ENCODE data around the gene ZBTB21. TPM values are rescaled to one million over a fixed set of nuclear protein-coding genes. Genes with fewer than 3 reads are reported as not detected.
"Not testable (repeated sequence)": the region's sequence is repeated elsewhere in the genome, so short reads cannot be mapped to it uniquely, and the experiment has no call there.

The ZBTB21 gene
- total RNA-seq, 1 experiment from 2014 or later, result 11.4 TPM

- not testable (repeated sequence) for H3K27me3 ChIP-seq (replicated peaks); H3K36me3 ChIP-seq; DNase-seq (ENCODE audit: low read depth in 1 of 2, low spot score in 2 of 2); H3K27ac ChIP-seq; H3K4me3 ChIP-seq; H3K9me3 ChIP-seq (replicated peaks)
- peaks cover 56% of the 10 kb centered on the region for H3K4me1 ChIP-seq (replicated peaks)
These were observed 50.5 kb downstream of the ZBTB21 start for GRCh38 chr21:41959697-41960096.

GRCh38 chr21:41958886-41959563 is 51.1 kb downstream of the ZBTB21 start:
- peak overlapping the region; percentile 77 for H3K27ac ChIP-seq
- H3K4me3 ChIP-seq, result no peak overlapping the region
- no peaks in the 10 kb centered on the region for H3K9me3 ChIP-seq (replicated peaks)
- peak; percentile 75 to 89 for DNase-seq (ENCODE audit: low read depth in 1 of 2, low spot score in 2 of 2)
- H3K4me1 ChIP-seq (replicated peaks), result peaks cover 63% of the 10 kb centered on the region
- H3K36me3 ChIP-seq, result no peaks in the 10 kb centered on the region
- H3K27me3 ChIP-seq (replicated peaks), result no peaks in the 10 kb centered on the region

GRCh38 chr21:41957991-41958766 is 52.0 kb downstream of the ZBTB21 start:
- DNase-seq (ENCODE audit: low read depth in 1 of 2, low spot score in 2 of 2), result peak; percentile 77 to 84
- Histone ChIP-seq H3K27ac (peak overlapping the region; percentile 77), H3K27me3 (replicated peaks) (no peaks in the 10 kb centered on the region)

GRCh38 chr21:41956926-41957729 is 53.0 kb downstream of the ZBTB21 start:
- H3K4me3 ChIP-seq, result no peak overlapping the region
- H3K27ac ChIP-seq, result peak overlapping the region; percentile 77
- 0 out of 2 replicates have a peak, but pooled peaks cover 3% of the 10 kb centered on the region for H3K9me3 ChIP-seq (replicated peaks)
- peak in 1 of 2 experiments; percentile 64 for DNase-seq (ENCODE audit: low read depth in 1 of 2, low spot score in 2 of 2)
- H3K36me3 ChIP-seq, result peaks cover 6% of the 10 kb centered on the region
- no peaks in the 10 kb centered on the region for H3K27me3 ChIP-seq (replicated peaks)
- H3K4me1 ChIP-seq (replicated peaks), result peaks cover 79% of the 10 kb centered on the region

More at GRCh38 chr21:41957991-41958766, 52.0 kb downstream of the ZBTB21 start:
- Histone ChIP-seq H3K9me3 (replicated peaks) (0 out of 2 replicates have a peak, but pooled peaks cover 3% of the 10 kb centered on the region), H3K36me3 (peaks cover 5% of the 10 kb centered on the region), H3K4me1 (replicated peaks) (peaks cover 68% of the 10 kb centered on the region), H3K4me3 (no peak overlapping the region)

GRCh38 chr21:41955516-41955915 is 54.6 kb downstream of the ZBTB21 start:
- Histone ChIP-seq H3K9me3 (replicated peaks) (0 out of 2 replicates have a peak, but pooled peaks cover 3% of the 10 kb centered on the region), H3K4me1 (replicated peaks) (peaks cover 68% of the 10 kb centered on the region), H3K27ac (no peak overlapping the region), H3K36me3 (peaks cover 8% of the 10 kb centered on the region), H3K4me3 (no peak overlapping the region), H3K27me3 (replicated peaks) (no peaks in the 10 kb centered on the region)
- peak in 1 of 2 experiments; percentile 22 for DNase-seq (ENCODE audit: low read depth in 1 of 2, low spot score in 2 of 2)

- no peaks in the 10 kb centered on the region for H3K27me3 ChIP-seq (replicated peaks)
- peak in 1 of 2 experiments; percentile 30 for DNase-seq (ENCODE audit: low read depth in 1 of 2, low spot score in 2 of 2)
- H3K9me3 ChIP-seq (replicated peaks), result 0 out of 2 replicates have a peak, but pooled peaks cover 3% of the 10 kb centered on the region
- peaks cover 68% of the 10 kb centered on the region for H3K4me1 ChIP-seq (replicated peaks)
- peak overlapping the region; percentile 94; the same call in 1 of the 2 replicates for H3K4me3 ChIP-seq
- H3K27ac ChIP-seq, result no peak overlapping the region
- peaks cover 12% of the 10 kb centered on the region for H3K36me3 ChIP-seq
These were observed 55.3 kb downstream of the ZBTB21 start for GRCh38 chr21:41954654-41955499.

- H3K4me3 ChIP-seq, result peak within 1 kb of the TSS; percentile 94
- H3K36me3 ChIP-seq, result peaks cover 12% of the 10 kb centered on the region
- peak within 1 kb of the TSS; percentile 54 for H3K27ac ChIP-seq
- no peaks in the 10 kb centered on the region for H3K27me3 ChIP-seq (replicated peaks)
- H3K9me3 ChIP-seq (replicated peaks), result 0 out of 2 replicates have a peak, but pooled peaks cover 3% of the 10 kb centered on the region
- peaks cover 60% of the 10 kb centered on the region for H3K4me1 ChIP-seq (replicated peaks)
- peak; percentile 83 to 86 for DNase-seq (ENCODE audit: low read depth in 1 of 2, low spot score in 2 of 2)
These were observed 56.1 kb downstream of the ZBTB21 start, which contains the start of gene C2CD2 for GRCh38 chr21:41953831-41954653. Gene C2CD2 (minus strand): TSS chr21:41954018. CDS start chr21:41953648, 370 bp downstream.

GRCh38 chr21:41953249-41953830 is 56.8 kb downstream of the ZBTB21 start:
- Histone ChIP-seq H3K27me3 (replicated peaks) (no peaks in the 10 kb centered on the region), H3K36me3 (peaks cover 12% of the 10 kb centered on the region), H3K4me3 (peak overlapping the region; percentile 94), H3K4me1 (replicated peaks) (peaks cover 55% of the 10 kb centered on the region), H3K9me3 (replicated peaks) (0 out of 2 replicates have a peak, but pooled peaks cover 3% of the 10 kb centered on the region), H3K27ac (peak overlapping the region; percentile 54)
- DNase-seq (ENCODE audit: low read depth in 1 of 2, low spot score in 2 of 2), result peak in 1 of 2 experiments; percentile 30

- no peaks in the 10 kb centered on the region for H3K27me3 ChIP-seq (replicated peaks)
- peaks cover 12% of the 10 kb centered on the region for H3K36me3 ChIP-seq
- no peak for DNase-seq (ENCODE audit: low read depth in 1 of 2, low spot score in 2 of 2)
- H3K9me3 ChIP-seq (replicated peaks), result 0 out of 2 replicates have a peak, but pooled peaks cover 3% of the 10 kb centered on the region
- H3K27ac ChIP-seq, result peak overlapping the region; percentile 54; the same call in 1 of the 2 replicates
- peaks cover 55% of the 10 kb centered on the region for H3K4me1 ChIP-seq (replicated peaks)
- H3K4me3 ChIP-seq, result peak overlapping the region; percentile 94
These were observed 57.5 kb downstream of the ZBTB21 start for GRCh38 chr21:41952568-41953248.

GRCh38 chr21:41951876-41952567 is 58.1 kb downstream of the ZBTB21 start:
- Histone ChIP-seq H3K9me3 (replicated peaks) (0 out of 2 replicates have a peak, but pooled peaks cover 3% of the 10 kb centered on the region), H3K4me3 (no peak overlapping the region; the same call in 1 of the 2 replicates), H3K27ac (no peak overlapping the region), H3K36me3 (peaks cover 12% of the 10 kb centered on the region), H3K4me1 (replicated peaks) (peaks cover 49% of the 10 kb centered on the region), H3K27me3 (replicated peaks) (no peaks in the 10 kb centered on the region)
- no peak for DNase-seq (ENCODE audit: low read depth in 1 of 2, low spot score in 2 of 2)

- peaks cover 38% of the 10 kb centered on the region for H3K4me1 ChIP-seq (replicated peaks)
- H3K36me3 ChIP-seq, result peaks cover 12% of the 10 kb centered on the region
- no peak overlapping the region for H3K27ac ChIP-seq
- H3K4me3 ChIP-seq, result no peak overlapping the region
- no peak for DNase-seq (ENCODE audit: low read depth in 1 of 2, low spot score in 2 of 2)
- no peaks in the 10 kb centered on the region for H3K27me3 ChIP-seq (replicated peaks)
- H3K9me3 ChIP-seq (replicated peaks), result 0 out of 2 replicates have a peak, but pooled peaks cover 3% of the 10 kb centered on the region
These were observed 59.2 kb downstream of the ZBTB21 start for GRCh38 chr21:41950941-41951351.

All from SJSA1 (cell line).